ENCODE data around the gene CDH10.

The CDH10 gene

DNA sequence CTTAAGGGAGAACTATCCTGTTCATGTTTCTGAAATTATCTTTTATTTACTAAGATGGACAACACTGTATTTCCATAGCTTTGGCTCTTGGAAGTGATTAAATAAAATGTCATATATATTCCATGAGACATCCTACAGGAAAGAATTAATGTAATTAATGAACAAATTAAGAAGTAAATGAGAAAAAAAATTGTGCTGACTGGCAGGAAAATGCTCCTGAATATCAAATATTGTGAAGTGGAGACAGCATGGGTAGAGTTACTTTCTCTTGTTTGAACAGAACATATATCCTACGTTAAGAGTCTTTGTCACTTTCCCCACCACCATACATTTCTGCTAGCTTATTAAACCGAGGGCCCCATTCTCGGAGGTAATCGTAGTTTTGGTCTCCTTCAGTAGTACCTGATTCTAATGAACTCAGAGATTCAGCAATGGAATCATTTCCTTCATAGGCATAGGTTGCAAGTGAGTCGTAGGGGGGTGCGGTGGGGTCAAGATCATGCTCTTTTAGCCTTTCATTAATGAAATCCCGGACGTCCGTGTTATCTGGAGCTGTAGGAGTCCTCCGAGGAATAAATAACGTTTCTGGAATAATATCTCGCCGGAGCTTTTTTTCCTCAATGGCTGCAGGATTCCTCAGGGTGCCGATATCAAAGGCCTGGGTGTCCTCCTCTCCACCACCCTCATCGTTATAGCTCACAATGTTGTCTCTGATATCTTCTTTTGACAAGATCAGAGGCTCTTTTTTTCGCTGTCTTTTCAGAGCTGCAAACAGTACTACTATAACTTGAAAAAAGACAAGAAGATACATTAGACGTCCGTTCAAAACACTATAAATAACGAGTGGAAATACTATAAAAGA, 157.2 kb downstream of the CDH10 start:
- DNase-seq (ENCODE audit: low read depth): no peak
- TF ChIP-seq CTCF (IDR thresholded peaks at IDR 0.05; ENCODE audit: insufficient read depth, low read depth, low read length, missing control alignments): no peak
- H3K4me3 ChIP-seq (ENCODE audit: low read depth, low read length): no peak overlapping the region

DNA sequence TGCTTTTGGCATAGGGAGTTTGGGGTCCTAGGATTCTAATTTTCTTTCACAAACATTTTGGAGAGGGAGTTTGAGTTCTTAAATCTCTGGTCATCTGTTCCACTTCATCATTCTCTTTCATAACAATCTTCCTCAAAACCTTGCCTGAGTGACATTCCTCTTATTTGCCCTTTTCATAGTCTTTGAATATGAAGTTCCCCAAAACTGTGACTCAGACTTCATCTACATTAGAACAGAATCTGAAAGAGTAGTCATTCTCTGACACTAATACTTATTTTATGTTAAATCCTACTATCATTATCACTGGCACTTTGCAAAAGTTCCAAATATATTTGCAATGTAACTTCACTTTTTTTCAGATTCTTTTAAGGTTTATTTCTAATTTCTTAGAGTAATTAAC, 163.8 kb downstream of the CDH10 start:
- TF ChIP-seq CTCF (IDR thresholded peaks at IDR 0.05; ENCODE audit: insufficient read depth, low read depth, low read length, missing control alignments): no peak
- H3K4me3 ChIP-seq (ENCODE audit: low read depth, low read length): no peak overlapping the region
- no peak for DNase-seq (ENCODE audit: low read depth)

DNA sequence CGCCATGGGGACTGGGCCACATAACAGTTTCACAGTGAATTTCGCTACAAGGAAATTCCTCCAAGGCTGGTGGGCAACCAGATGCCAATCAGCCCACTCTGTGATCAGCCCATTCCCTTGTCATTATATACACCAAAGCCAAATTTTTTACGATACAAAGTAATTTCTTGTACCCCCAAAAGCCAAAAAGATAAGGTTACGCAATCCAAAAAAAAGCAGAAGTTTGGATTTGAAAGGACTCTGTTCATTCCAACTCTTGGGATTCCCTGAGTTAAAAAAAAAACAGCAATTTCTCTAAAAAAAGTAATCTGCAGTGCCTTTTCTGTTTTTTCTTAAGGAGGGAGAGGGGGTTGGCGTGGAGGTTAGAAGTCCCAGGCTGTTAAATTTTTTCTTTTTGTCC, 166.8 kb downstream of the CDH10 start:
- no peak for DNase-seq (ENCODE audit: low read depth)
- no peak overlapping the region for H3K4me3 ChIP-seq (ENCODE audit: low read depth, low read length)
- TF ChIP-seq CTCF (IDR thresholded peaks at IDR 0.05; ENCODE audit: insufficient read depth, low read depth, low read length, missing control alignments): no peak

GRCh38 chr5:24475101-24475500, 169.7 kb downstream of the CDH10 start:
- no peak overlapping the region for H3K4me3 ChIP-seq (ENCODE audit: low read depth, low read length)

DNA sequence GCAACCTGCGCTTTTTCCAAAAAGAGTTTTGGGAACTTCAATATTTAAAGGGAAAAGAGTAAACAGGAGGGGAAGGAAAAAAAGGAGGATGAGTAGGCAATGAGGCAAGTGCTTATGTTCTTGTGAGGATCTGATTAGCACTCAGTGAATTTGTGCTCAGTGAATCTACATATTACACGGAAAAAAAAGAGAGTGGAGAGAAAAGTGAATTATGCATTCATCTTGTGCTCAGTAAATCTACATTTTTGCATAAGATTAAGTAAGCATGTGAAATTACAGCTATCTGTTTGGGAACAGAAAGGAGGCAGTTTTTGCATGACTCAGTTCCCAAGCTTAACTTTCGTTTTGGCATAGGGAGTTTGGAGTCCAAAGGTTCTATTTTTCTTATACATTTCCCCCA, 170.1 kb downstream of the CDH10 start:
- H3K4me3 ChIP-seq (ENCODE audit: low read depth, low read length): no peak overlapping the region
- no peak for TF ChIP-seq CTCF (IDR thresholded peaks at IDR 0.05; ENCODE audit: insufficient read depth, low read depth, low read length, missing control alignments)
- no peak for DNase-seq (ENCODE audit: low read depth)

More at GRCh38 chr5:24475101-24475500, 169.7 kb downstream of the CDH10 start:
- DNase-seq (ENCODE audit: low read depth): no peak
- no peak for TF ChIP-seq CTCF (IDR thresholded peaks at IDR 0.05; ENCODE audit: insufficient read depth, low read depth, low read length, missing control alignments)

DNA sequence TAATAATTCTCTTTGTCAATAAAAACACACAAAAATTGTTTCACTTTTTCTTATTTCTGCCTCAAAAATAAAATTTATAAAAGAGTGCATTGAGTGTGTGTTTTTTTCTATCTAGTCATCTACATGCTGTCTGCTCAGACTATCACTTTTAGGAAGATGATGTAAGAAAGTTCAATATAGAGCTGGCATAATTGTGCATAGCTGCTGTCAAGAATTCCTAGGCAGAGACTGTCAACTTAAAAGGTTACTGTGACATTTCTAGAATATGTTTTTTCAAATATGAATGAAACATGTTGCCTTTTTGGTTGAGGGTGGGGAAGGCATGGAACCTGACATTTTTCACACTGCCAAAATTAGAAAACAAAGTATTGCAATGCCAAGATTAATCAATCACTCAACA, 172.3 kb downstream of the CDH10 start:
- no peak for TF ChIP-seq CTCF (IDR thresholded peaks at IDR 0.05; ENCODE audit: insufficient read depth, low read depth, low read length, missing control alignments)

DNA sequence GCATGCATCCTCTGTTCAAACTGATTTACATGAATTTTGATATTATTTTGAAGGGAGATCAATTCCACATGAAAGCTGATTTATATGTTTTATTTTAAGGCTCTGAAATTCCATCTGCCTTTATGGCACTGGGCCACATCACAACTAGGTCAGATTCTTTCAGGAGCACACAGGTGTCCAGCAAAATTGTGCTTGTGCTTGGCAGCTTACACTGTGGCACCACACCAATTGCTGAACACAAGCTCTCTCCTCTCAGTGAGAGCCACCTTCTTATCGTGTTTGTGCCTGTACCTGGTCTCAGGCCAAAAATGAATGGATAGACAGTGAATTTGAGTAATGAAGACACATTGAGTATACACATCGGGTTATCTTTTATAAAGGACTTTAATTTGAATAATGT, 200.4 kb downstream of the CDH10 start:
- H3K4me3 ChIP-seq (ENCODE audit: low read depth, low read length): no peak overlapping the region
- no peak for TF ChIP-seq CTCF (IDR thresholded peaks at IDR 0.05; ENCODE audit: insufficient read depth, low read depth, low read length, missing control alignments)
- DNase-seq (ENCODE audit: low read depth): no peak

More for the DNA sequence above, 172.3 kb downstream of the CDH10 start:
- no peak for DNase-seq (ENCODE audit: low read depth)
- no peak overlapping the region for H3K4me3 ChIP-seq (ENCODE audit: low read depth, low read length)
